ENCODE measurements around the gene SMAD6.
"Not testable (repeated sequence)": the region's sequence is repeated elsewhere in the genome, so short reads cannot be mapped to it uniquely, and the experiment has no call there.

Gene SMAD6

GRCh38 chr15:66801266-66801665 is 99.2 kb downstream of the SMAD6 start:
- DNase-seq: no peak

- no peak for DNase-seq
Observed at GRCh38 chr15:66802025-66803001, 100.3 kb downstream of the SMAD6 start.

DNA sequence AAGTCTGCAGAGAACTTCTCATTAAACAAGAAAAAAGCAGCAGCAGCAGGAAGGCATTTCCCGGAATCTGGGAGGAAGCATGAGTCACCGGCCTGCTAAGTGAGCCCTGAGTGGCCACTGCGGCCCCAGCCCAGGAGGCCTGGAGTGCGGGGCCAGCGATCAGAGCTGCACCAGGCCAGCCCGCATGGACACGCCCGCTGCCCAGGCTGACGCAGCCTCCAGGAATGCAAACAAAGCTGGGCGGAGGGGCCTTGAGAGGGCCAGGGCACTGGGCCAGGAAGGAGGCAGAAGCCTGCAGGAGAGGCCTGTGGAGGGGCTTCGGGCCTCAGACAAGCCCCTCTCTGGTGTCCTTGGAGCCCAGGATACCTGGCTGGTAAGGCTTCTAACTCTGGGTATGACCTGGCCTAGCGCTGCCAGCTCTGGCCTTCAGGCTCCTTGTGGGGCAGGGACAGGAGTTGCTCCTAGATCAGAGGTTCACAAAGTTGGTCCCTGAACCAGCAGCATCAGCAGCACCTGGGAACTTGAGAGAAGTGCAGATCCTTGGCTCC is 101.2 kb downstream of the SMAD6 start:
- no peak for DNase-seq

DNA sequence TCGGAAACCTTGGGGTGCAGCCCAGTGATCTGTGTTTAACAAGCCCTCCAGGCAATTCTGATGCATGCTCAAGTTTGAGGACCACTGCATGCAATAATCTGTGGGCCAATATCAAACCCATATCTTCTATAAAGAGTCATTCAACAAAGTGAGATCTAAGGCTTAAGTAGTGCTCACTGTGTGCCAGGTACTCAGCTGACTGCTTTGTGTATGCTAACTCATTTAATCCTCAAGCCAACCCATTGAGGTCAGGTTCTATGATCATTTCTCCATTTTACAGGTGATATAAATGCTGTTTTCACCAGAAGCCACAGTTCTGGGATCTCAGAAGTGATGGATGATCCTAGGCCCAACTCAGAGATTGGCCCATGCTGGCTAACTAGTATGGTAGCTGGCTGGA is 101.7 kb downstream of the SMAD6 start:
- DNase-seq: no peak

GRCh38 chr15:66805202-66805885 is 103.3 kb downstream of the SMAD6 start:
- no peak for DNase-seq

- no peak for DNase-seq
Observed at GRCh38 chr15:66808181-66808824, 106.3 kb downstream of the SMAD6 start.

DNA sequence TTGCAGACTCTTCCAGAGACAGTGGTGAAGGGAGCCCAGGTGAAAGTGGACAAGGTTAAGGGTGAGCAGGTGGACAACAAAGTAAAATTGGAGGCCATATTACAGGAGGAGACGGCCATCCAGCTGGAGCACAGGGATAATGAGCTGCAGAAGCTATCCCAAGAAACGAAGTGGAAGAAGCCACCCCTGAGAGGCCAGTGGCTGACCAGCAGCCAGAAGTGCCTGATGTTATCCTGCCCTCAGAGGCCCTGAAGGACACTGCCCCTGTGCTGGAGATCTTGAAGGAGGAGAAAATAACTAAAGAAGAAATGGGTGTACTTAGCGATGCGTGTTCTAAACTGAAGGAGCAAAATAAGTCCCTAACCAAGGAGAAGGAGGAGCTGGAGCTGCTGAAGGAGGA is 107.6 kb downstream of the SMAD6 start:
- no peak for DNase-seq

GRCh38 chr15:66815318-66815717 is 113.3 kb downstream of the SMAD6 start:
- no peak for DNase-seq

DNA sequence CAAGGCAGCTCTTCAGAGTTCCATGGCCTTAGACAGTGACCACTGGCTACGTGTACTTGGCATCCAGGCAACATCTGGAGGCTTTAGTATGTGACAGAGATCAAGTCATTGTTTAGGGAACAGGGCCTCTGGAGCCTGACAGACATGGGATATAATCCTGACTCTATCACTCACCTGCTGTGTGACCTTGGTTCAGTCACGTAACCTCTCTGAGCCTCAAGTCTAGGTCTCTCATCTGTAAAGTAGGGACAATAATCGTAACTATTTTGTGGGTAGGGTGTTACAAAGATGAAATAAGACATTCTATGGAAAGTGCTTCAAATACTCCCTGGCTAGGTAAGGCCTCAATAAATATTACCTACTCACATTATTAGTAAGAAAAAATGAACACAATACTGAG is 114.2 kb downstream of the SMAD6 start:
- no peak for DNase-seq

GRCh38 chr15:66819084-66819483 is 117.0 kb downstream of the SMAD6 start:
- no peak for DNase-seq

GRCh38 chr15:66820481-66821176 is 118.6 kb downstream of the SMAD6 start:
- DNase-seq: no peak

DNA sequence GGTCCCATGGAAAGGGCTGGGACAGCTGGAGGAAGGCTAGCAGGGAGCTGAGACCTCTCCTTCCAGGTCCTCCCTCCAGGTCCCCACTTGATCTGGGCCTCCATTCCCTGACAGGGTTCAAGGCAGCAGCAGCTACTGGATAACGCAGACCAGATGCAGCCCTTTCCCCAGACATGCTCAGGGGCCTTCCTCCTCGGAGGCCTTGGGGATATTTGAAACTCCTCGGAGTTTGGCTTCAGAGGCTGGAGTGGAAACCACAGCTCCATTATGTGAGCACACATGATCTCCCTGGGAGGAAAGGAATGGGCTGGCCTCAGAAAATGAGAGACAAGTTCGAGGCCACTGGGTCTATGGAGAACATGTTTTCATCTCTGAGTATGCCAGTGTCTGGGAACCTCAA is 119.3 kb downstream of the SMAD6 start:
- DNase-seq: no peak

DNA sequence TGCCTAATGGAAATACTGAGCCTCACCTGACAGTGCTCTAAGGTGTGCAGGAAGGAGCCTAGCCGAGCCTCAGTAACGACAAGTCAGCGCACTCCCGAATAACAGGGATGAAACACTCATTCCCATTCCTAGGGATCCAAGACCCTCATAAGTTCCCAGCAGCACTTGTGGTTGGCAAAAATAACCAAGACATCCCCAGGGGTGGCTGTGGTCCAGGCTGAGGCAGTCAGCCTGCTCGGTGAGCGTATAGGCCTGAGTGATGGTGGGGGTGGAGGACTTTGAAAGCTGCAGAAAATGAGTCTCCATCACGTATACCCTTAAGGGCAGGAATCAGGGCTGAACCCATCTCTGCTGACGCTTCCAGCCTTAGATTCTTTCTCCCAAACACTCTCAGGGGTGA is 120.1 kb downstream of the SMAD6 start:
- DNase-seq: no peak

DNA sequence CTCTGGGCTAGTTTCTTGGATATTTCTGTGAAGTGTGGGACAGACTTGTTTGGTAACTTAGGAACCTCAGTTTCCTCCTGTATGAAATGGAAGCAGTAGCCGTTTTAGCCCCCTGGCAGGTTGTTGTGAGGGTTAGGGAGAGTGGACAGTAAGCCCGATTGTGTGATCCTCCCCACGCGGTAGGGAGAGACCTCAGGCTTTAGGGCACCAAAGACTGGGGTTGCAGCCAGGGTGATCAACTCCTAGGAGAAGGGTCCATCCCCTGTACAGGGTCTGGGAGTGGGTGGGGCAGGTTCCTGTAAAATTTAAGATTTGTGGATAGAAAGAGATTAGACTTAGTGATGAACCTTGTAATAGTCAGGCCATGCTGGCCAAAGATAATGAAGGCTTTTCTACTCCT is 120.5 kb downstream of the SMAD6 start:
- no peak for DNase-seq

- no peak for DNase-seq
Observed at GRCh38 chr15:66823601-66824000, 121.6 kb downstream of the SMAD6 start.

DNA sequence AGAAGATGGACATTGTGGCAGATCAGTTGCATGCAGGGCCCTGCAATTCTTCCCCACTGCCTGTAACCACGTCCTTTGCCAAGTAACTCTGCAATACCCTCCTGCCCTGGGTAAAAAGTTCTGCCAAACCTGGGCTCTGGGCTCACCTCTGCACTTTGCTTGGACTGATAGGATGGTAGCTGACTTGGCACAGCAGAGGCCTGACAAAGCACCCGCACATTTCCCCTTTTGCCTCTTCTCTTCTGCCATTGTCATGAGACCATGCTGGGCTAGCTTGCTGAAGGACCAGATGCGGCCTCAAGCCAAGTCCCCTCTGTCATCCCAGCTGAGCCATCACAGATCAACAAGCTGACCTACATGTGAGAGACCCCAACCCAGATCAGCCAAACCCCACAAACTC is 122.4 kb downstream of the SMAD6 start:
- DNase-seq: no peak

DNA sequence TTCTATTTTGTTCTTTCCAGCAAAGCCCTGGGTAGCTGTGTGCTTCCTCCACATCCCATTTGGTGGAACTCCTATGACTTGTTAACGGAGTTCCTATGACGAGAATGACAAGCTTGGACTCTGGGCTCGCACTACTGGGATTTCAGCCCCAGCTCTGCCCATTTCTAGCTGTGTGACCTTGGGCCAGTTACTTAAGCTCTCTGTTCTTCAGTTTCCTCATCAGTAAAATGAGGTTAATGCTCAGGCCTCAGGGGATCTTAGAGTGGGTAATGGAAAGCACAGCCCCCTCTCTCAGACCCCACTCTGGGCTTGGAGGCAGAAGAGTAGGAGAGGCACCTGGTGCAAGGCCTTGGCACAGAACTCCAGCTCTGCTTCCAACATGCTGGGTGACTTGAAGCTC is 123.1 kb downstream of the SMAD6 start:
- DNase-seq: no peak

DNA sequence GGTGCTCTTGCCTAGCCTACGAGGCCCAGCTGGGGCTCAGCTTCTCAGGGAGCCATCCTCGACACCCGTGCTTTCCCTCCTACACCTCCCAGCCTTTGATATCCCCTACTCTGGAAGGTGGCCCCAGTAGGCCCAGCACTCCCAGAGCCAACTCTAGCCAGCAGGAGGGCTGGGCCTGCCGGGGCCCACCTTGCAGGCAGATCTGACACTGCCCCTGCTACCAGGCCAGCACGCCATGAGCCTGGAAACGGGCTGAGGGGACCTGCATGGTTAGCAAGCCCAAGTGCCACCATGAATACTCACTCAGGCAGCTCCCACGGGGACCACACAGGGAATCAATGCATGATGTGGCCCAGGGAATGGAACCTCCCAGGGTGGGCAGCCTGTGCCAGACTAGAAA is 123.7 kb downstream of the SMAD6 start:
- no peak for DNase-seq

DNA sequence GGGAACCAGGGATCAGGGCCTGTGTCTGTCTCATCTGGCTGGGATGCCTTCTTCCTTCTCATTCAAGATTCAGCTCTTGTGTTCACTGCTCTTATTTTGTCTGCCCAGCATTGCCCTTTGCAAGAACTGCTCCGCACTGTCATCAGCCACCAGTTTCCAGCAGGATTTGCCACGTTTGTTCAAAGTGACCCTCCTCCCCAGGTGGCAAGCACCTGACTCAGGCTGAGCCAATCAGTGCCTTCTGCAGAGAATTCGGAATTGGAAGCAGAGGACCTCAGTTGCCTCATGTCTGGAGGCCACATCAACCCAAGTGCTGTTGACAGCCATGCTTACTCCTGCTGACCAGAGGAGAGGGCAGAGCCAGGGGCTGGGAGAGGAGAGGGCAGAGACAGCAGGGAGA is 124.5 kb downstream of the SMAD6 start:
- DNase-seq: no peak

GRCh38 chr15:66827039-66827697 is 125.1 kb downstream of the SMAD6 start:
- DNase-seq: no peak

GRCh38 chr15:66827698-66828055 is 125.6 kb downstream of the SMAD6 start:
- DNase-seq: no peak

GRCh38 chr15:66828817-66829541 is 126.9 kb downstream of the SMAD6 start:
- not testable (repeated sequence) for DNase-seq
